SK-N-SH treated with all-trans-retinoic acid at 6 μM for 48 hours (cell line): ENCODE data around the gene TMEM139.

Experiments used
- ATAC-seq: fragments of 200-7000 bp; cut with Tn5 transposase; 3 replicates; pipeline ENCODE4 v1.9.1; 2020; ENCODE audit warnings: mild to moderate bottlenecking, moderate library complexity
- ARNTL ChIP-seq: fragments of 450-650 bp; formaldehyde crosslinking; IDR thresholded peaks from 2 replicates; pipeline ENCODE4 v1.5.0; 2020; ENCODE audit warnings: low read depth, mild to moderate bottlenecking, moderate library complexity, borderline replicate concordance
- ESRRG ChIP-seq: fragments of 250-450 bp; sonication (Bioruptor Pico); IDR thresholded peaks from 2 replicates; pipeline ENCODE4 v1.6.1; 2021; ENCODE audit warnings: mild to moderate bottlenecking
- GLIS3 ChIP-seq: fragments of 250-450 bp; sonication (Bioruptor Pico); IDR thresholded peaks from 2 replicates; pipeline ENCODE4 v1.5.0; 2020; ENCODE audit warnings: mild to moderate bottlenecking, moderate library complexity
- ISL1 ChIP-seq: fragments of 250-450 bp; sonication (Bioruptor Pico); IDR thresholded peaks from 2 replicates; pipeline ENCODE4 v2.1.2; 2022; ENCODE audit warnings: mild to moderate bottlenecking, moderate library complexity
- RARB ChIP-seq: fragments of 250-450 bp; sonication (Bioruptor Pico); IDR thresholded peaks from 2 replicates; pipeline ENCODE4 v1.8.0; 2021; ENCODE audit warnings: mild to moderate bottlenecking, moderate library complexity
- SNAI2 ChIP-seq: fragments of 250-450 bp; sonication (Bioruptor Pico); IDR thresholded peaks from 2 replicates; pipeline ENCODE4 v1.5.0; 2020; ENCODE audit warnings: mild to moderate bottlenecking, moderate library complexity
- TCF4 ChIP-seq: fragments of 250-450 bp; sonication (Bioruptor Pico); IDR thresholded peaks from 2 replicates; pipeline ENCODE4 v1.8.0; 2021; ENCODE audit warnings: mild to moderate bottlenecking, moderate library complexity, borderline replicate concordance
- TOX ChIP-seq: fragments of 250-450 bp; sonication (Bioruptor Pico); IDR thresholded peaks from 2 replicates; pipeline ENCODE4 v1.8.0; 2021; ENCODE audit warnings: mild to moderate bottlenecking, moderate library complexity, borderline replicate concordance
- ZC3H10 ChIP-seq: fragments of 250-450 bp; sonication (Bioruptor Pico); IDR thresholded peaks from 2 replicates; pipeline ENCODE4 v1.5.1; 2021; ENCODE audit warnings: mild to moderate bottlenecking, moderate library complexity
- ZFP3 ChIP-seq: fragments of 250-450 bp; sonication (Bioruptor Pico); IDR thresholded peaks from 2 replicates; pipeline ENCODE4 v1.5.0; 2020; ENCODE audit warnings: mild to moderate bottlenecking, moderate library complexity
- ZFP30 ChIP-seq: fragments of 450-650 bp; formaldehyde crosslinking; IDR thresholded peaks from 2 replicates; pipeline ENCODE4 v1.5.0; 2022; ENCODE audit warnings: mild to moderate bottlenecking, moderate library complexity
- ZNF565 ChIP-seq: fragments of 450-650 bp; formaldehyde crosslinking; conservative IDR thresholded peaks from 2 replicates; pipeline ENCODE4 v1.5.0; 2020; ENCODE audit warnings: low read depth, mild to moderate bottlenecking, moderate library complexity
- ZNF8 ChIP-seq: fragments of 450-650 bp; formaldehyde crosslinking; IDR thresholded peaks from 2 replicates; pipeline ENCODE4 v1.5.0; 2020; ENCODE audit warnings: mild to moderate bottlenecking, moderate library complexity
- TF ChIP-seq, protein P1 (sequence below): fragments of 250-450 bp; sonication (Bioruptor Pico); IDR thresholded peaks from 2 replicates; pipeline ENCODE4 v1.5.0; 2020; ENCODE audit warnings: mild to moderate bottlenecking, moderate library complexity
- TF ChIP-seq, protein P2 (sequence below): fragments of 250-450 bp; sonication (Bioruptor Pico); IDR thresholded peaks from 2 replicates; pipeline ENCODE4 v1.5.1; 2020; ENCODE audit warnings: low read depth, mild to moderate bottlenecking, moderate library complexity
- TF ChIP-seq, protein P3 (sequence below): fragments of 250-450 bp; sonication (Bioruptor Pico); IDR thresholded peaks from 2 replicates; pipeline ENCODE4 v1.8.0; 2021; ENCODE audit warnings: low read depth, mild to moderate bottlenecking, moderate library complexity, borderline replicate concordance
- TF ChIP-seq, protein P4 (sequence below): fragments of 250-450 bp; sonication (Bioruptor Pico); IDR thresholded peaks from 2 replicates; pipeline ENCODE4 v1.8.0; 2020; ENCODE audit warnings: mild to moderate bottlenecking, moderate library complexity, borderline replicate concordance
- TF ChIP-seq, protein P5 (sequence below): fragments of 250-450 bp; sonication (Bioruptor Pico); IDR thresholded peaks from 2 replicates; pipeline ENCODE4 v1.5.1; 2021; ENCODE audit warnings: mild to moderate bottlenecking, moderate library complexity

TMEM139 gene

DNA sequence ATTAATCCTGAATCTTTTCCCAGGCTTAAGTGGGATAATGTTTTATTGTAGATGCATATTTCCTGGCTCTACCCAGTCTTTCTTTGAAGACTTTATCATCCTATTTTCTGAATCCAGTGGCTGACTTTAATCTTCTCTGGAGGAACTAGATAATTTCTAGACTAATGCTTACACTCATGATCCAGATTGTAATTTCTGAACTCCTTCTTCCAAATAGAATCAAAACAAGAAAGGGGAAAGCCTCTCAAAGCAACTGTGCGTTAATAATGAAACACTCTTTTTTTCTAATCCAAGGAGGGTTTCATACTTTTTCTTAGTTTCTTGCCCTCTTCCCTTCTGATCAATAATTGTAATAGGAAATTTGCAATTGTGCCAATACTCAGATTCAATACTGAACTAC lies 13.5 kb upstream of the TMEM139 start (continued):
- TF ChIP-seq ZFP30 (CRISPR knock-in tag) (no peak), TCF4 (no peak)

DNA sequence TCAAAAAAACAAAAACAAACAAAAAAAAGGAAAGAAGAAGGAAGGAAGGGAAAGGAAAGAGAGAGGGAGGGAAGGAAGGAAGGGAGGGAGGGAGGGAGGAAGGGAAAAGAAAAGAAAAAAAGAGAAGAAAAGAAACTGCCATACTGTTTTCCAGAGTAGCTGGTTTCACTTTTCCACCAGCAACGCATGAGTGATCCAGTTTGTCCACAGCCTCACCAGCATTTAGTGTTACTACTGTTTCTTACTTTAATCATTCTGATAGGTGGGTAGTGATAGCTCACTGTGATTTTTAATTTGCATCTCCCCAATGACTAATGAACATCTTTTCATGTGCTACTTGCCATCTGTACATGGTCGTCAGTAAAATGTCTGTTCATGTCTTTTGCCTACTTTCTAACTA lies 11.9 kb upstream of the TMEM139 start:
- TF ChIP-seq ZC3H10 (CRISPR knock-in tag): no peak
- no peak for TF ChIP-seq RARB (CRISPR knock-in tag)
- TF ChIP-seq ZNF8 (CRISPR knock-in tag): no peak
- TF ChIP-seq, protein P1, sequence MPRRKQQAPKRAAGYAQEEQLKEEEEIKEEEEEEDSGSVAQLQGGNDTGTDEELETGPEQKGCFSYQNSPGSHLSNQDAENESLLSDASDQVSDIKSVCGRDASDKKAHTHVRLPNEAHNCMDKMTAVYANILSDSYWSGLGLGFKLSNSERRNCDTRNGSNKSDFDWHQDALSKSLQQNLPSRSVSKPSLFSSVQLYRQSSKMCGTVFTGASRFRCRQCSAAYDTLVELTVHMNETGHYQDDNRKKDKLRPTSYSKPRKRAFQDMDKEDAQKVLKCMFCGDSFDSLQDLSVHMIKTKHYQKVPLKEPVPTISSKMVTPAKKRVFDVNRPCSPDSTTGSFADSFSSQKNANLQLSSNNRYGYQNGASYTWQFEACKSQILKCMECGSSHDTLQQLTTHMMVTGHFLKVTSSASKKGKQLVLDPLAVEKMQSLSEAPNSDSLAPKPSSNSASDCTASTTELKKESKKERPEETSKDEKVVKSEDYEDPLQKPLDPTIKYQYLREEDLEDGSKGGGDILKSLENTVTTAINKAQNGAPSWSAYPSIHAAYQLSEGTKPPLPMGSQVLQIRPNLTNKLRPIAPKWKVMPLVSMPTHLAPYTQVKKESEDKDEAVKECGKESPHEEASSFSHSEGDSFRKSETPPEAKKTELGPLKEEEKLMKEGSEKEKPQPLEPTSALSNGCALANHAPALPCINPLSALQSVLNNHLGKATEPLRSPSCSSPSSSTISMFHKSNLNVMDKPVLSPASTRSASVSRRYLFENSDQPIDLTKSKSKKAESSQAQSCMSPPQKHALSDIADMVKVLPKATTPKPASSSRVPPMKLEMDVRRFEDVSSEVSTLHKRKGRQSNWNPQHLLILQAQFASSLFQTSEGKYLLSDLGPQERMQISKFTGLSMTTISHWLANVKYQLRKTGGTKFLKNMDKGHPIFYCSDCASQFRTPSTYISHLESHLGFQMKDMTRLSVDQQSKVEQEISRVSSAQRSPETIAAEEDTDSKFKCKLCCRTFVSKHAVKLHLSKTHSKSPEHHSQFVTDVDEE (CRISPR knock-in tag): no peak
- TF ChIP-seq, protein P2, sequence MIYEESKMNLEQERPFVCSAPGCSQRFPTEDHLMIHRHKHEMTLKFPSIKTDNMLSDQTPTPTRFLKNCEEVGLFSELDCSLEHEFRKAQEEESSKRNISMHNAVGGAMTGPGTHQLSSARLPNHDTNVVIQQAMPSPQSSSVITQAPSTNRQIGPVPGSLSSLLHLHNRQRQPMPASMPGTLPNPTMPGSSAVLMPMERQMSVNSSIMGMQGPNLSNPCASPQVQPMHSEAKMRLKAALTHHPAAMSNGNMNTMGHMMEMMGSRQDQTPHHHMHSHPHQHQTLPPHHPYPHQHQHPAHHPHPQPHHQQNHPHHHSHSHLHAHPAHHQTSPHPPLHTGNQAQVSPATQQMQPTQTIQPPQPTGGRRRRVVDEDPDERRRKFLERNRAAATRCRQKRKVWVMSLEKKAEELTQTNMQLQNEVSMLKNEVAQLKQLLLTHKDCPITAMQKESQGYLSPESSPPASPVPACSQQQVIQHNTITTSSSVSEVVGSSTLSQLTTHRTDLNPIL (CRISPR knock-in tag): no peak
- no peak for ATAC-seq

DNA sequence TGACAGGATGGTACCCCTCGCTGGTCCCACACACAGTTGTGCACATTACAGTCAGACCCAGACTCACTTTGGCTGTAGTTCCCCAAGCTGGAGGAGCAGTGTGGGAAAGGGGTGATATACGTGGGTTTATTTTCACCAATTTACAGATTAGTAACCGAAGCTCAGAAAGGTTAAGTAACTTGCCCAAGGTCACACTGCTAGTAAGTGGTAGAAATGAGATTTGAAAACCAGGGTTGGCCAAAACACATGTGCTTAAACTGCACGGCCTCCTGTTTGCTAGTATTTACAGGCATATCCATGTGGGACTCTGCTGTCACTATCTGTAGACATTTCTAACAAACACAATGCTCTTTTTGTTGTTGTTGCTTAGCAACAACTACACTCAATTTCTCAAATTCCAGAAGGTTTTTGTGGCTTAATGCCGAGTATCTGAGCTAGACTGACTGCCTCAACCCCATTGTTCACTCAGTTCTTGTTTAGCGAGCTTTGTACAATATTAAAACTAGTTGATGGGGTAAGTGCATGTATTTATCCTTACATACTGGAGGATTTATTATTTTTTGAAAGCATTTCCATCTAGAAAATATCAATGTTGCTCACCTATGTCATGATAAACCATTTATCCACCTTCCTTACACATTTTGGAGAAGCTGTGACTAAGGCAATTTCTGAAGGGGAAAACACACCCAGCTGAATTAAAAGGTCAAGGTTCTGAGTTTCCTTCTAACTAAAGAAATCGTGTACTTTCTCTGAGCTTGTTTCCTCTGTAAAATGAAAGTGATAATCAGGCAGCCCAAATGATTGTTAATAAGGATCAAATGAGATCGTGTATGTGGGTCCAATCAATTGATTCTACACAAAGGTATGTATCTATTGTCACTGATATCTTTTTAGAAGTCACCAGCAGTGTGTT lies 5.3 kb upstream of the TMEM139 start:
- ATAC-seq: peak; percentile 93
- TF ChIP-seq, protein P3, sequence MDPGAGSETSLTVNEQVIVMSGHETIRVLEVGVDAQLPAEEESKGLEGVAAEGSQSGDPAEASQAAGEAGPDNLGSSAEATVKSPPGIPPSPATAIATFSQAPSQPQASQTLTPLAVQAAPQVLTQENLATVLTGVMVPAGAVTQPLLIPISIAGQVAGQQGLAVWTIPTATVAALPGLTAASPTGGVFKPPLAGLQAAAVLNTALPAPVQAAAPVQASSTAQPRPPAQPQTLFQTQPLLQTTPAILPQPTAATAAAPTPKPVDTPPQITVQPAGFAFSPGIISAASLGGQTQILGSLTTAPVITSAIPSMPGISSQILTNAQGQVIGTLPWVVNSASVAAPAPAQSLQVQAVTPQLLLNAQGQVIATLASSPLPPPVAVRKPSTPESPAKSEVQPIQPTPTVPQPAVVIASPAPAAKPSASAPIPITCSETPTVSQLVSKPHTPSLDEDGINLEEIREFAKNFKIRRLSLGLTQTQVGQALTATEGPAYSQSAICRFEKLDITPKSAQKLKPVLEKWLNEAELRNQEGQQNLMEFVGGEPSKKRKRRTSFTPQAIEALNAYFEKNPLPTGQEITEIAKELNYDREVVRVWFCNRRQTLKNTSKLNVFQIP (CRISPR knock-in tag): no peak
- TF ChIP-seq ZFP30 (CRISPR knock-in tag): no peak
- no peak for TF ChIP-seq ESRRG (CRISPR knock-in tag)
- TF ChIP-seq, protein P1 (CRISPR knock-in tag): no peak
- no peak for TF ChIP-seq SNAI2 (CRISPR knock-in tag)
- no peak for TF ChIP-seq ZFP3 (CRISPR knock-in tag)
- TF ChIP-seq, protein P2 (CRISPR knock-in tag): no peak
- TF ChIP-seq, protein P4, sequence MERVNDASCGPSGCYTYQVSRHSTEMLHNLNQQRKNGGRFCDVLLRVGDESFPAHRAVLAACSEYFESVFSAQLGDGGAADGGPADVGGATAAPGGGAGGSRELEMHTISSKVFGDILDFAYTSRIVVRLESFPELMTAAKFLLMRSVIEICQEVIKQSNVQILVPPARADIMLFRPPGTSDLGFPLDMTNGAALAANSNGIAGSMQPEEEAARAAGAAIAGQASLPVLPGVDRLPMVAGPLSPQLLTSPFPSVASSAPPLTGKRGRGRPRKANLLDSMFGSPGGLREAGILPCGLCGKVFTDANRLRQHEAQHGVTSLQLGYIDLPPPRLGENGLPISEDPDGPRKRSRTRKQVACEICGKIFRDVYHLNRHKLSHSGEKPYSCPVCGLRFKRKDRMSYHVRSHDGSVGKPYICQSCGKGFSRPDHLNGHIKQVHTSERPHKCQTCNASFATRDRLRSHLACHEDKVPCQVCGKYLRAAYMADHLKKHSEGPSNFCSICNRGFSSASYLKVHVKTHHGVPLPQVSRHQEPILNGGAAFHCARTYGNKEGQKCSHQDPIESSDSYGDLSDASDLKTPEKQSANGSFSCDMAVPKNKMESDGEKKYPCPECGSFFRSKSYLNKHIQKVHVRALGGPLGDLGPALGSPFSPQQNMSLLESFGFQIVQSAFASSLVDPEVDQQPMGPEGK: no peak
- TF ChIP-seq ZNF565: no peak
- no peak for TF ChIP-seq TOX (CRISPR knock-in tag)
- TF ChIP-seq RARB (CRISPR knock-in tag): no peak
- TF ChIP-seq TCF4: no peak
- TF ChIP-seq GLIS3: no peak
- TF ChIP-seq, protein P5, sequence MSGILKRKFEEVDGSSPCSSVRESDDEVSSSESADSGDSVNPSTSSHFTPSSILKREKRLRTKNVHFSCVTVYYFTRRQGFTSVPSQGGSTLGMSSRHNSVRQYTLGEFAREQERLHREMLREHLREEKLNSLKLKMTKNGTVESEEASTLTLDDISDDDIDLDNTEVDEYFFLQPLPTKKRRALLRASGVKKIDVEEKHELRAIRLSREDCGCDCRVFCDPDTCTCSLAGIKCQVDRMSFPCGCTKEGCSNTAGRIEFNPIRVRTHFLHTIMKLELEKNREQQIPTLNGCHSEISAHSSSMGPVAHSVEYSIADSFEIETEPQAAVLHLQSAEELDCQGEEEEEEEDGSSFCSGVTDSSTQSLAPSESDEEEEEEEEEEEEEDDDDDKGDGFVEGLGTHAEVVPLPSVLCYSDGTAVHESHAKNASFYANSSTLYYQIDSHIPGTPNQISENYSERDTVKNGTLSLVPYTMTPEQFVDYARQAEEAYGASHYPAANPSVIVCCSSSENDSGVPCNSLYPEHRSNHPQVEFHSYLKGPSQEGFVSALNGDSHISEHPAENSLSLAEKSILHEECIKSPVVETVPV: no peak
- TF ChIP-seq ISL1 (CRISPR knock-in tag): no peak
- TF ChIP-seq ARNTL (CRISPR knock-in tag): no peak
- TF ChIP-seq, all 23 proteins: peak for 0
